ENCODE results near the gene IL1RAPL2.
"Not testable (repeated sequence)": the region's sequence is repeated elsewhere in the genome, so short reads cannot be mapped to it uniquely, and the experiment has no call there.

The IL1RAPL2 gene

DNA sequence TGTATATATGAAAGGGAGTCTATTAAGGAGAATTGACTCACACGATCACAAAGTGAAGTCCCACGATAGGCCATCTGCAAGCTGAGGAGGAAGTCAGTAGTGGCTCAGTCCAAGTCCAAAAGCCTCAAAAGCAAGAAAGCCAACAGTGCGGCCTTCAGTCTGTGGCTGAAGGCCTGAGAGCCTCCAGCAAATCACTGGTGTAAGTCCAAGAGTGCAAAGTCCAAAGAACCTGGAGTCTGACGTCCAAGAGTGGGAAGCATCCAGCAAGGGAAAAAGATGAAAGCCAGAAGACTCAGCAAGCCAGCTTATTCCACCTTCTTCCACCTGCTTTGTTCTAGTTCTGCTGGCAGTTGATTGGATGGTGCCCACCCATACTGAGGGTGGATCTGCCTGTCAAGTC is 104.1 kb downstream of the IL1RAPL2 start:
- Histone ChIP-seq H3F3A (ENCODE audit: control insufficient read depth, insufficient read depth) (no peaks in the 10 kb centered on the region), H3K27ac (ENCODE audit: low read depth, low read length) (no peak overlapping the region), H4K20me1 (ENCODE audit: control insufficient read depth, insufficient read depth, low read depth, low read length) (no peaks in the 10 kb centered on the region), H3K36me3 (ENCODE audit: control insufficient read depth, low read length) (no peaks in the 10 kb centered on the region), H3K79me2 (ENCODE audit: control insufficient read depth, low read length) (no peaks in the 10 kb centered on the region), H3K9me2 (replicated peaks; ENCODE audit: control insufficient read depth, low read length) (no peaks in the 10 kb centered on the region), H3K27me3 (ENCODE audit: control insufficient read depth, low read length) (no peaks in the 10 kb centered on the region), H3K4me2 (ENCODE audit: low read length) (no peak overlapping the region), H3K9me3 (ENCODE audit: control insufficient read depth, insufficient read depth, low read length) (no peaks in the 10 kb centered on the region), H3K4me1 (ENCODE audit: control insufficient read depth, low read length) (no peaks in the 10 kb centered on the region), H3K4me3 (ENCODE audit: low read length) (no peak overlapping the region)
- TF ChIP-seq EZH2phosphoT487 (IDR thresholded peaks at IDR 0.05; ENCODE audit: borderline replicate concordance, low read length) (no peak), CTCF (IDR thresholded peaks at IDR 0.05; ENCODE audit: low read depth, low read length, poor library complexity, severe bottlenecking) (no peak)

DNA sequence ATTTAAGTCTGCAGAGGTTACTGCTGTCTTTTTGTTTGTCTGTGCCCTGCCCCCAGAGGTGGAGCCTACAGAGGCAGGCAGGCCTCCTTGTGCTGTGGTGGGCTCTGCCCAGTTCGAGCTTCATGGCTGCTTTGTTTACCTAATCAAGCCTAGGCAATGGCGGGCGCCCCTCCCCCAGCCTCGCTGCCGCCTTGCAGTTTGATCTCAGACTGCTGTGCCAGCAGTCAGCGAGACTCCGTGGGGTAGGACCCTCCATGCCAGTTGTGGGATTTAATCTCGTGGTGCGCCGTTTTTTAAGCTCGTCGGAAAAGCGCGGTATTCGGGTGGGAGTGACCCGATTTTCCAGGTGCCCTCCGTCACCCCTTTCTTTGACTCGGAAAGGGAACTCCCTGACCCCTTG is 111.5 kb downstream of the IL1RAPL2 start:
- H3K79me2 ChIP-seq (ENCODE audit: control insufficient read depth, low read length); H3K27me3 ChIP-seq (ENCODE audit: control insufficient read depth, low read length); H3K36me3 ChIP-seq (ENCODE audit: control insufficient read depth, low read length); H3K9me3 ChIP-seq (ENCODE audit: control insufficient read depth, insufficient read depth, low read length); H3K4me1 ChIP-seq (ENCODE audit: control insufficient read depth, low read length); H3K9me2 ChIP-seq (replicated peaks; ENCODE audit: control insufficient read depth, low read length); H3K4me3 ChIP-seq (ENCODE audit: low read length); H3F3A ChIP-seq (ENCODE audit: control insufficient read depth, insufficient read depth); H4K20me1 ChIP-seq (ENCODE audit: control insufficient read depth, insufficient read depth, low read depth, low read length); H3K27ac ChIP-seq (ENCODE audit: low read depth, low read length); H3K4me2 ChIP-seq (ENCODE audit: low read length): not testable (repeated sequence)

- Histone ChIP-seq H3K9me2 (replicated peaks; ENCODE audit: control insufficient read depth, low read length) (no peaks in the 10 kb centered on the region), H3K36me3 (ENCODE audit: control insufficient read depth, low read length) (no peaks in the 10 kb centered on the region), H3K4me3 (ENCODE audit: low read length) (no peak overlapping the region), H3K9me3 (ENCODE audit: control insufficient read depth, insufficient read depth, low read length) (no peaks in the 10 kb centered on the region), H4K20me1 (ENCODE audit: control insufficient read depth, insufficient read depth, low read depth, low read length) (no peaks in the 10 kb centered on the region), H3K27me3 (ENCODE audit: control insufficient read depth, low read length) (no peaks in the 10 kb centered on the region), H3K79me2 (ENCODE audit: control insufficient read depth, low read length) (no peaks in the 10 kb centered on the region), H3K4me2 (ENCODE audit: low read length) (no peak overlapping the region), H3K4me1 (ENCODE audit: control insufficient read depth, low read length) (no peaks in the 10 kb centered on the region), H3K27ac (ENCODE audit: low read depth, low read length) (no peak overlapping the region), H3F3A (ENCODE audit: control insufficient read depth, insufficient read depth) (no peaks in the 10 kb centered on the region)
- TF ChIP-seq CTCF (IDR thresholded peaks at IDR 0.05; ENCODE audit: low read depth, low read length, poor library complexity, severe bottlenecking) (no peak), EZH2phosphoT487 (IDR thresholded peaks at IDR 0.05; ENCODE audit: borderline replicate concordance, low read length) (no peak)
These were observed 113.2 kb downstream of the IL1RAPL2 start for GRCh38 chrX:104679175-104679574.

GRCh38 chrX:104681214-104681613 is 115.2 kb downstream of the IL1RAPL2 start:
- H3K36me3 ChIP-seq (ENCODE audit: control insufficient read depth, low read length), result no peaks in the 10 kb centered on the region
- no peaks in the 10 kb centered on the region for H3K4me1 ChIP-seq (ENCODE audit: control insufficient read depth, low read length)
- H3K9me2 ChIP-seq (replicated peaks; ENCODE audit: control insufficient read depth, low read length), result no peaks in the 10 kb centered on the region
- H3K4me2 ChIP-seq (ENCODE audit: low read length), result no peak overlapping the region
- H3K27me3 ChIP-seq (ENCODE audit: control insufficient read depth, low read length), result no peaks in the 10 kb centered on the region
- H3K9me3 ChIP-seq (ENCODE audit: control insufficient read depth, insufficient read depth, low read length), result no peaks in the 10 kb centered on the region
- H3F3A ChIP-seq (ENCODE audit: control insufficient read depth, insufficient read depth), result no peaks in the 10 kb centered on the region
- TF ChIP-seq EZH2phosphoT487 (IDR thresholded peaks at IDR 0.05; ENCODE audit: borderline replicate concordance, low read length), result no peak
- no peak for TF ChIP-seq CTCF (IDR thresholded peaks at IDR 0.05; ENCODE audit: low read depth, low read length, poor library complexity, severe bottlenecking)
- no peak overlapping the region for H3K4me3 ChIP-seq (ENCODE audit: low read length)
- H4K20me1 ChIP-seq (ENCODE audit: control insufficient read depth, insufficient read depth, low read depth, low read length), result no peaks in the 10 kb centered on the region
- no peaks in the 10 kb centered on the region for H3K79me2 ChIP-seq (ENCODE audit: control insufficient read depth, low read length)
- H3K27ac ChIP-seq (ENCODE audit: low read depth, low read length), result no peak overlapping the region

Data from DOHH2 (cell line).